BJ (cell line): Measurements from ENCODE around the gene TBL1X. TPM values are rescaled to one million over a fixed set of nuclear protein-coding genes. Genes with fewer than 3 reads are reported as not detected.

ENCODE experiments used
- CTCF ChIA-PET: fragments of 350-600 bp; formaldehyde crosslinking; extraction: SDS; loops from one replicate; lab custom pipeline; 2021; ENCODE audit warnings: antibody characterized with exemption, inconsistent platforms; lab: Yijun Ruan, JAX
- POLR2A ChIA-PET: fragments of 300-600 bp; sonication (Branson Sonifier 250); formaldehyde crosslinking; extraction: SDS; loops from one replicate; lab custom pipeline; 2021; ENCODE audit warnings: antibody characterized with exemption; lab: Charles Lee
- DNase-seq: peaks from one replicate; pipeline ENCODE4 v3.0.0-alpha.2; 2011; ENCODE audit warnings: low read depth
- H3K27me3 ChIP-seq: 2 replicates; pipeline ENCODE4 v1.6.0; 2011; ENCODE audit warnings: low read length; ENCODE audit not compliant: control insufficient read depth, insufficient read depth
- H3K36me3 ChIP-seq: 2 replicates; pipeline ENCODE4 v1.5.1; 2011; ENCODE audit warnings: low read length; ENCODE audit not compliant: control insufficient read depth, insufficient read depth
- H3K4me3 ChIP-seq: 2 replicates; pipeline ENCODE4 v1.5.1; 2011; ENCODE audit warnings: low read depth, mild to moderate bottlenecking, control low read depth, low read length
- CTCF ChIP-seq: IDR thresholded peaks from 2 replicates; pipeline ENCODE4 v1.5.1; 2011; ENCODE audit warnings: low read depth, mild to moderate bottlenecking, control low read depth, inconsistent platforms, low read length, moderate library complexity; ENCODE audit not compliant: insufficient read depth
- polyA plus RNA-seq: library from polyadenylated mRNA; depleted of rRNA; stranded (reverse); fragments of >200 nt; gene quantifications from 2 replicates; pipeline ENCODE4 v1.2.3, GENCODE V29; 2011

Gene TBL1X
- polyA plus RNA-seq, 1 experiment = 13.2 TPM

GRCh38 chrX:9495496-9495895 lies 30.6 kb downstream of the TBL1X start:
- CTCF ChIA-PET = no interaction called here

GRCh38 chrX:9498236-9498635 lies 33.4 kb downstream of the TBL1X start:
- DNase-seq = no peak
- ChIA-PET CTCF (no interaction called here), POLR2A (no interaction called here)
- TF ChIP-seq CTCF = no peak
- H3K27me3 ChIP-seq = no peaks in the 10 kb centered on the region
- H3K36me3 ChIP-seq = peaks cover 2% of the 10 kb centered on the region; the same call in 1 of the 2 replicates
- H3K4me3 ChIP-seq = no peak overlapping the region

More at GRCh38 chrX:9495496-9495895, 30.6 kb downstream of the TBL1X start:
- Histone ChIP-seq H3K27me3 (no peaks in the 10 kb centered on the region), H3K36me3 (no peaks in the 10 kb centered on the region), H3K4me3 (no peak overlapping the region)
- TF ChIP-seq CTCF = no peak
- POLR2A ChIA-PET = no interaction called here
- no peak for DNase-seq

GRCh38 chrX:9500584-9500983 lies 35.7 kb downstream of the TBL1X start:
- H3K36me3 ChIP-seq = peaks cover 2% of the 10 kb centered on the region; the same call in 1 of the 2 replicates
- no peak for TF ChIP-seq CTCF
- H3K4me3 ChIP-seq = no peak overlapping the region
- ChIA-PET POLR2A (no interaction called here), CTCF (no interaction called here)
- no peaks in the 10 kb centered on the region for H3K27me3 ChIP-seq
- DNase-seq = no peak

- ChIA-PET CTCF (no interaction called here), POLR2A (no interaction called here)
- Histone ChIP-seq H3K4me3 (no peak overlapping the region), H3K27me3 (no peaks in the 10 kb centered on the region), H3K36me3 (peaks cover 2% of the 10 kb centered on the region; the same call in 1 of the 2 replicates)
- no peak for TF ChIP-seq CTCF
- DNase-seq = no peak
Measured at GRCh38 chrX:9501362-9501761, 36.5 kb downstream of the TBL1X start.

GRCh38 chrX:9503261-9503660 lies 38.4 kb downstream of the TBL1X start:
- Histone ChIP-seq H3K4me3 (no peak overlapping the region), H3K36me3 (peaks cover 2% of the 10 kb centered on the region; the same call in 1 of the 2 replicates), H3K27me3 (no peaks in the 10 kb centered on the region)
- no peak for DNase-seq
- TF ChIP-seq CTCF = no peak
- POLR2A ChIA-PET = no interaction called here
- CTCF ChIA-PET = no interaction called here
